H1 (cell line): ENCODE measurements around the gene POLD1. TPM values are rescaled to one million over a fixed set of nuclear protein-coding genes. Genes with fewer than 3 reads are reported as not detected.

Source experiments
- CTCF ChIA-PET: fragments of 300-600 bp; sonication (Branson Sonifier 250); formaldehyde crosslinking; loops from one replicate; lab custom pipeline; 2021; ENCODE audit not compliant: partially characterized antibody; lab: Charles Lee
- POLR2A ChIA-PET: fragments of 300-600 bp; sonication (Branson Sonifier 250); formaldehyde crosslinking; loops from one replicate; lab custom pipeline; 2021; ENCODE audit warnings: inconsistent platforms; ENCODE audit not compliant: partially characterized antibody; lab: Charles Lee
- DNase-seq, 2 experiments: peaks; one replicate each; pipeline versions ENCODE4 v3.0.0 to v3.0.0-alpha.2; 2010 to 2022; ENCODE audit warnings: low spot score in 2 of 2, low read depth in 1 of 2, mixed read lengths in 1 of 2
- FAIRE-seq: peaks from 2 replicates; lab custom pipeline; 2011; peaks lifted over from hg19 to GRCh38; lab: Jason Lieb, UNC
- H2AFZ ChIP-seq: 2 replicates; pipeline ENCODE4 v1.8.1; 2012; ENCODE audit warnings: low read length, inconsistent platforms
- H2AK5ac ChIP-seq: 2 replicates; pipeline ENCODE4 v1.6.1; 2013; ENCODE audit warnings: low read depth, low read length
- H2BK120ac ChIP-seq: replicated peaks from 2 replicates; pipeline ENCODE3; 2013; ENCODE audit warnings: low read depth, low read length, inconsistent platforms
- H2BK12ac ChIP-seq: 2 replicates; pipeline ENCODE4 v1.6.1; 2013; ENCODE audit warnings: low read depth, low read length
- H2BK15ac ChIP-seq: 2 replicates; pipeline ENCODE4 v1.6.1; 2013; ENCODE audit warnings: low read length
- H2BK20ac ChIP-seq: 2 replicates; pipeline ENCODE4 v1.6.1; 2013; ENCODE audit warnings: low read length
- H2BK5ac ChIP-seq: 2 replicates; pipeline ENCODE4 v1.6.1; 2013; ENCODE audit warnings: low read depth, low read length
- H3K14ac ChIP-seq: 2 replicates; pipeline ENCODE4 v1.6.1; 2013; ENCODE audit warnings: inconsistent platforms; ENCODE audit not compliant: insufficient read length
- H3K18ac ChIP-seq: 2 replicates; pipeline ENCODE4 v1.6.1; 2013; ENCODE audit warnings: low read length; ENCODE audit errors: extremely low read depth
- H3K23ac ChIP-seq: 2 replicates; pipeline ENCODE4 v1.6.1; 2013; ENCODE audit warnings: inconsistent platforms; ENCODE audit not compliant: insufficient read length
- H3K23me2 ChIP-seq: 2 replicates; pipeline ENCODE4 v1.6.1; 2013; ENCODE audit warnings: low read depth, low read length
- H3K27ac ChIP-seq: 2 replicates; pipeline ENCODE4 v1.6.1; 2011; ENCODE audit warnings: low read depth, low read length, inconsistent platforms
- H3K27me3 ChIP-seq, 4 experiments: replicated peaks in 1 of 4; 1 replicate in 1 of 4; 2 replicates in 3 of 4; pipeline versions ENCODE4 v1.6.1 to v1.8.1; 2011 to 2013; ENCODE audit warnings: low read length in 3 of 4, mild to moderate bottlenecking in 3 of 4, inconsistent platforms in 2 of 4, mixed read lengths in 2 of 4, moderate library complexity in 1 of 4; ENCODE audit not compliant: control insufficient read depth in 3 of 4, insufficient read depth in 3 of 4; ENCODE audit errors: extremely low read depth in 1 of 4
- H3K36me3 ChIP-seq, 4 experiments: 2 replicates each; pipeline versions ENCODE4 v1.6.1 to v1.8.1; 2011 to 2013; ENCODE audit warnings: mild to moderate bottlenecking in 4 of 4, low read length in 3 of 4, moderate library complexity in 2 of 4, control low read depth in 1 of 4, inconsistent platforms in 1 of 4; ENCODE audit not compliant: insufficient read depth in 4 of 4, control insufficient read depth in 2 of 4
- H3K4ac ChIP-seq: replicated peaks from 2 replicates; pipeline ENCODE3; 2013; ENCODE audit warnings: low read length, low read depth, mixed read lengths, inconsistent platforms; ENCODE audit not compliant: insufficient read length
- H3K4me1 ChIP-seq, 4 experiments: replicated peaks in 1 of 4; 1 replicate in 1 of 4; 2 replicates in 3 of 4; pipeline versions ENCODE4 v1.6.1 to v1.8.1; 2011 to 2013; ENCODE audit warnings: low read length in 3 of 4, inconsistent platforms in 2 of 4, mixed read lengths in 1 of 4; ENCODE audit not compliant: insufficient read depth in 4 of 4, control insufficient read depth in 3 of 4
- H3K4me2 ChIP-seq, 2 experiments: 2 replicates each; pipeline versions ENCODE4 v1.6.1 to v1.8.1; 2011 to 2013; ENCODE audit warnings: low read depth in 2 of 2, low read length in 2 of 2, control low read depth in 1 of 2, inconsistent platforms in 1 of 2, mild to moderate bottlenecking in 1 of 2; ENCODE audit not compliant: insufficient read depth in 1 of 2
- H3K4me3 ChIP-seq, 4 experiments: fragments of 200-600, 300-600 bp in 1 of 4; sonication (generic), shearing (Covaris generic), sonication (Bioruptor Twin) in 1 of 4; 2 replicates each; pipeline versions ENCODE4 v1.5.1 to v1.8.1; 2011 to 2016; ENCODE audit warnings: low read length in 4 of 4, low read depth in 3 of 4, control low read depth in 2 of 4, inconsistent platforms in 2 of 4, mild to moderate bottlenecking in 2 of 4, mixed read lengths in 1 of 4, moderate library complexity in 1 of 4; ENCODE audit not compliant: insufficient read depth in 2 of 4; ENCODE audit errors: extremely low read depth in 1 of 4
- H3K56ac ChIP-seq: replicated peaks from 2 replicates; pipeline ENCODE3; 2013; ENCODE audit warnings: low read depth, mild to moderate bottlenecking, mixed read lengths, low read length, inconsistent platforms; ENCODE audit not compliant: insufficient read length
- H3K79me1 ChIP-seq: 2 replicates; pipeline ENCODE4 v1.6.1; 2013; ENCODE audit warnings: low read depth, low read length, control low read depth
- H3K79me2 ChIP-seq, 2 experiments: 2 replicates each; pipeline versions ENCODE4 v1.6.1 to v1.8.1; 2012 to 2013; ENCODE audit warnings: low read length in 2 of 2, mild to moderate bottlenecking in 2 of 2, inconsistent platforms in 1 of 2; ENCODE audit not compliant: insufficient read depth in 2 of 2, control insufficient read depth in 1 of 2
- H3K9ac ChIP-seq, 4 experiments: replicated peaks in 1 of 4; 1 replicate in 1 of 4; 2 replicates in 3 of 4; pipeline versions ENCODE4 v1.6.1 to v1.8.1; 2011 to 2013; ENCODE audit warnings: low read depth in 3 of 4, low read length in 3 of 4, control low read depth in 2 of 4, mild to moderate bottlenecking in 2 of 4, moderate library complexity in 2 of 4, inconsistent platforms in 1 of 4; ENCODE audit errors: extremely low read depth in 1 of 4
- H3K9me3 ChIP-seq, 2 experiments: 2 replicates each; pipeline versions ENCODE4 v1.6.1 to v1.8.1; 2012 to 2013; ENCODE audit warnings: mild to moderate bottlenecking in 2 of 2, moderate library complexity in 2 of 2, control low read depth in 1 of 2, inconsistent platforms in 1 of 2, low read depth in 1 of 2, low read length in 1 of 2, mixed read lengths in 1 of 2; ENCODE audit not compliant: insufficient read depth in 2 of 2
- H4K20me1 ChIP-seq, 2 experiments: replicated peaks in 1 of 2; 2 replicates each; pipeline versions ENCODE3 to v1.8.1; 2011 to 2013; ENCODE audit warnings: inconsistent platforms in 2 of 2, low read length in 2 of 2, mild to moderate bottlenecking in 1 of 2; ENCODE audit not compliant: insufficient read depth in 2 of 2, control insufficient read depth in 1 of 2
- H4K5ac ChIP-seq: 2 replicates; pipeline ENCODE4 v1.6.1; 2013; ENCODE audit warnings: low read length, low read depth, mixed read lengths, inconsistent platforms; ENCODE audit not compliant: insufficient read length
- H4K8ac ChIP-seq: 2 replicates; pipeline ENCODE4 v1.8.0; 2013; ENCODE audit warnings: mild to moderate bottlenecking, moderate library complexity, low read length, inconsistent platforms; ENCODE audit not compliant: insufficient read depth; ENCODE audit errors: extremely low read depth
- H4K91ac ChIP-seq: replicated peaks from 2 replicates; pipeline ENCODE3; 2013; ENCODE audit warnings: low read length, mixed read lengths, inconsistent platforms; ENCODE audit not compliant: insufficient read length
- GTF2F1 ChIP-seq: IDR thresholded peaks from 2 replicates; pipeline ENCODE4 v1.6.1; 2012; ENCODE audit warnings: low read depth, low read length, improper control_type of control experiment, borderline replicate concordance
- KDM1A ChIP-seq: fragments of 200-600, 300-600 bp; sonication (generic); IDR thresholded peaks from 2 replicates; pipeline ENCODE4 v1.7.1; 2016; ENCODE audit warnings: mild to moderate bottlenecking, low read length, borderline replicate concordance
- WGBS, 2 experiments: shearing (Covaris generic) in 1 of 2; methylation state at CpG; one replicate each; pipeline versions ENCODE4 v1.1.6 to v1.1.7; 2013 to 2015; ENCODE audit warnings: low lambda C conversion rate in 2 of 2, mixed read lengths in 2 of 2, inconsistent platforms in 1 of 2, low coverage in 1 of 2, missing lambda C conversion rate in 1 of 2; ENCODE audit not compliant: insufficient replicate concordance in 2 of 2, insufficient coverage in 1 of 2, insufficient read length in 1 of 2; ENCODE audit errors: extremely low coverage in 1 of 2, missing lambda C conversion rate in 1 of 2; 5-methylcytosine and 5-hydroxymethylcytosine counted together
- polyA plus RNA-seq, 7 experiments: library from polyadenylated mRNA; depleted of rRNA in 3 of 7; stranded (reverse) in 5 of 7; unstranded in 2 of 7; fragments of >200 nt in 5 of 7; fragments of 200-250 nt in 2 of 7; gene quantifications; 1 replicate in 5 of 7; 2 replicates in 1 of 7; 4 replicates in 1 of 7; pipeline versions ENCODE4 v1.2.1 to v1.2.3, GENCODE V29; 2011 to 2013; ENCODE audit warnings: missing spikeins in 2 of 7, mixed read lengths in 2 of 7
- total RNA-seq: library from RNA; stranded (reverse); fragmentation: NEBNext Ultra II Directional; extraction: Animal tissue kit (Norgen Biotek cat#: 25700); gene quantifications from 2 replicates; pipeline ENCODE4 v1.2.1, GENCODE V29; 2021

POLD1 gene
- total and polyA plus RNA-seq, 2 of the 8 experiments (the other 6 are each of a cell fraction or from before 2014, with no cell fraction given): 141 to 142 TPM

GRCh38 chr19:50377517-50377916 is 6.6 kb upstream of the POLD1 start:
- H3K4me3 ChIP-seq: peak overlapping the region in 1 of 4 experiments; percentile 52; a peak in 1 of 8 replicates
- no peaks in the 10 kb centered on the region for H3K27me3 ChIP-seq
- H4K20me1 ChIP-seq: peaks cover 5% of the 10 kb centered on the region in 2 experiments
- TF ChIP-seq GTF2F1: no peak
- TF ChIP-seq KDM1A: no peak
- no peak overlapping the region for H2BK12ac ChIP-seq
- H3K79me1 ChIP-seq: no peaks in the 10 kb centered on the region; the same call in 1 of the 2 replicates
- H3K56ac ChIP-seq: no peak overlapping the region
- H3K27ac ChIP-seq: no peak overlapping the region
- no peak overlapping the region for H2AFZ ChIP-seq
- H2AK5ac ChIP-seq: no peak overlapping the region
- 92% methylated on average over 9 of the region's 9 CpGs; no CpG with 5 or more reads in 1 of the 2 experiments for WGBS, 2 experiments
- no peak overlapping the region for H3K14ac ChIP-seq
- no peak overlapping the region for H2BK15ac ChIP-seq
- H3K4me1 ChIP-seq: peaks cover 0 to 4% (median 1%) of the 10 kb centered on the region in 4 experiments; a peak in 3 of 7 replicates
- no peak overlapping the region; a peak in 1 of 7 replicates for H3K9ac ChIP-seq
- H3K23me2 ChIP-seq: no peaks in the 10 kb centered on the region
- H3K23ac ChIP-seq: no peak overlapping the region
- H3K4me2 ChIP-seq: peak overlapping the region; percentile 18 to 65
- no peak for FAIRE-seq
- no peaks in the 10 kb centered on the region for H3K79me2 ChIP-seq
- H4K8ac ChIP-seq: no peak overlapping the region
- H4K5ac ChIP-seq: no peak overlapping the region
- peaks cover 12 to 42% (median 33%) of the 10 kb centered on the region in 4 experiments for H3K36me3 ChIP-seq
- ChIA-PET POLR2A (interaction anchor here (1.9 kb wide), 1 partner anchor 44 kb away, joined by 5 read pairs; no protein-coding TSS in a partner anchor), CTCF (interaction anchor here (1.0 to 3.3 kb wide), 3 partner anchors 9 to 84 kb away, joined by 4 to 11 read pairs (median 9); no protein-coding TSS in a partner anchor)
- no peak overlapping the region for H2BK20ac ChIP-seq
- H2BK5ac ChIP-seq: no peak overlapping the region
- H2BK120ac ChIP-seq: no peak overlapping the region
- H4K91ac ChIP-seq: no peak overlapping the region
- no peak for DNase-seq
- H3K9me3 ChIP-seq: no peaks in the 10 kb centered on the region
- no peak overlapping the region for H3K18ac ChIP-seq
- no peak overlapping the region for H3K4ac ChIP-seq
